GM12878 (cell line): ENCODE measurements around the gene PIWIL4. TPM values are rescaled to one million over a fixed set of nuclear protein-coding genes. Genes with fewer than 3 reads are reported as not detected.
"Not testable (repeated sequence)": the region's sequence is repeated elsewhere in the genome, so short reads cannot be mapped to it uniquely, and the experiment has no call there.

Source experiments
- ATAC-seq: fragments of 200-7000 bp; cut with Tn5 transposase; 3 replicates; pipeline ENCODE4 v1.9.1; 2020; ENCODE audit warnings: mild to moderate bottlenecking, moderate library complexity
- BruUV-seq: library from RNA; stranded (reverse); fragments of 400-500 nt; replicated peaks from 2 replicates; lab custom pipeline; 2021; lab: Mats Ljungman, UMichigan
- CTCF ChIA-PET: fragments of 300-600 bp; sonication (Branson Sonifier 250); formaldehyde crosslinking; extraction: SDS; loops from one replicate; lab custom pipeline; 2021; ENCODE audit warnings: inconsistent platforms; lab: Yijun Ruan, JAX
- POLR2A ChIA-PET: fragments of 350-600 bp; formaldehyde crosslinking; extraction: SDS; loops from one replicate; lab custom pipeline; 2021; ENCODE audit warnings: inconsistent platforms; lab: Charles Lee
- RAD21 ChIA-PET: fragments of 300-600 bp; sonication (Branson Sonifier 250); formaldehyde crosslinking; loops from one replicate; lab custom pipeline; 2023; ENCODE audit warnings: antibody characterized with exemption; ENCODE audit not compliant: unreplicated experiment; lab: Charles Lee
- SMC1A ChIA-PET: fragments of 300-600 bp; sonication (Branson Sonifier 250); formaldehyde crosslinking; loops from one replicate; lab custom pipeline; 2023; ENCODE audit not compliant: unreplicated experiment, uncharacterized antibody; lab: Charles Lee
- DNase-seq: peaks from one replicate; pipeline ENCODE4 v3.0.0-alpha.2; 2011; ENCODE audit warnings: low read depth, low spot score
- FAIRE-seq: peaks from 3 replicates; lab custom pipeline; 2011; peaks lifted over from hg19 to GRCh38; lab: Jason Lieb, UNC
- H2AFZ ChIP-seq: 2 replicates; pipeline ENCODE4 v1.6.0; 2011; ENCODE audit warnings: low read depth, low read length, control low read depth; ENCODE audit not compliant: control insufficient read depth
- H3K27ac ChIP-seq: 2 replicates; pipeline ENCODE4 v1.5.1; 2011; ENCODE audit warnings: control low read depth; ENCODE audit not compliant: control insufficient read depth, insufficient read depth
- H3K27me3 ChIP-seq, 2 experiments: replicated peaks in 1 of 2; 2 replicates each; pipeline versions ENCODE4 v1.6.0 to v1.6.1; 2011; ENCODE audit warnings: low read length in 1 of 2; ENCODE audit not compliant: control insufficient read depth in 2 of 2, insufficient read depth in 2 of 2
- H3K36me3 ChIP-seq, 2 experiments: 2 replicates each; pipeline ENCODE4 v1.5.1; 2011; ENCODE audit warnings: low read length in 1 of 2; ENCODE audit not compliant: control insufficient read depth in 2 of 2, insufficient read depth in 2 of 2
- H3K4me1 ChIP-seq: 2 replicates; pipeline ENCODE4 v1.6.1; 2011; ENCODE audit warnings: mild to moderate bottlenecking, low read length, moderate library complexity, mixed read lengths; ENCODE audit not compliant: control insufficient read depth, insufficient read depth
- H3K4me2 ChIP-seq: 2 replicates; pipeline ENCODE4 v1.6.0; 2011; ENCODE audit warnings: control low read depth; ENCODE audit not compliant: control insufficient read depth, insufficient read depth
- H3K4me3 ChIP-seq: fragments of 200-600 bp; sonication (generic); 2 replicates; pipeline ENCODE4 v1.5.1; 2016
- H3K79me2 ChIP-seq: 2 replicates; pipeline ENCODE4 v1.6.0; 2011; ENCODE audit warnings: low read length; ENCODE audit not compliant: control insufficient read depth, insufficient read depth
- H3K9ac ChIP-seq: 2 replicates; pipeline ENCODE4 v1.8.0; 2011; ENCODE audit warnings: low read length, control low read depth, mixed read lengths; ENCODE audit not compliant: control insufficient read depth, insufficient read depth
- H3K9me3 ChIP-seq: replicated peaks from 3 replicates; pipeline ENCODE4 v1.5.1; 2011; ENCODE audit warnings: mild to moderate bottlenecking, low read length; ENCODE audit not compliant: control insufficient read depth, insufficient read depth
- H4K20me1 ChIP-seq: 2 replicates; pipeline ENCODE4 v1.6.0; 2011; ENCODE audit not compliant: control insufficient read depth, insufficient read depth
- BHLHE40 ChIP-seq, 2 experiments: fragments of 450-650 bp in 1 of 2; IDR thresholded peaks; 2 replicates each; pipeline ENCODE4 v1.6.1; 2011 to 2017; ENCODE audit warnings: low read depth in 2 of 2, borderline replicate concordance in 1 of 2, improper control_type of control experiment in 1 of 2, low read length in 1 of 2, mild to moderate bottlenecking in 1 of 2
- DPF2 ChIP-seq: fragments of 450-650 bp; IDR thresholded peaks from 2 replicates; pipeline ENCODE4 v1.6.1; 2017; ENCODE audit warnings: mild to moderate bottlenecking
- E4F1 ChIP-seq: fragments of 450-650 bp; IDR thresholded peaks from 2 replicates; pipeline ENCODE4 v1.6.1; 2018; ENCODE audit warnings: borderline replicate concordance, mild to moderate bottlenecking; ENCODE audit not compliant: partially characterized antibody
- EZH2 ChIP-seq: IDR thresholded peaks from 2 replicates; pipeline ENCODE4 v1.6.1; 2012; ENCODE audit warnings: low read depth, mild to moderate bottlenecking, control low read depth, inconsistent platforms, low read length, borderline replicate concordance; ENCODE audit not compliant: control insufficient read depth
- IKZF2 ChIP-seq, 2 experiments: fragments of 450-650 bp; IDR thresholded peaks; 2 replicates each; pipeline ENCODE4 v1.6.1; 2017; ENCODE audit warnings: mild to moderate bottlenecking in 2 of 2, moderate library complexity in 2 of 2
- IRF4 ChIP-seq: IDR thresholded peaks from 2 replicates; pipeline ENCODE4 v1.6.1; 2011; ENCODE audit warnings: low read depth, low read length
- MTA2 ChIP-seq: fragments of 450-650 bp; IDR thresholded peaks from 2 replicates; pipeline ENCODE4 v1.6.1; 2016; ENCODE audit warnings: low read depth, mild to moderate bottlenecking, moderate library complexity
- NBN ChIP-seq: fragments of 450-650 bp; IDR thresholded peaks from 2 replicates; pipeline ENCODE4 v1.6.1; 2016
- NR2F1 ChIP-seq: fragments of 450-650 bp; conservative IDR thresholded peaks from 2 replicates; pipeline ENCODE4 v1.6.1; 2017; ENCODE audit warnings: mild to moderate bottlenecking
- RUNX3 ChIP-seq: IDR thresholded peaks from 2 replicates; pipeline ENCODE4 v1.6.1; 2012; ENCODE audit warnings: low read length, inconsistent platforms
- SMARCA5 ChIP-seq: fragments of 450-650 bp; IDR thresholded peaks from 2 replicates; pipeline ENCODE4 v1.6.1; 2017; ENCODE audit warnings: mild to moderate bottlenecking
- STAT1 ChIP-seq: fragments of 450-650 bp; conservative IDR thresholded peaks from 2 replicates; pipeline ENCODE4 v1.6.1; 2014; ENCODE audit warnings: antibody characterized with exemption, mild to moderate bottlenecking
- ZBTB33 ChIP-seq: fragments of 450-650 bp; IDR thresholded peaks from 2 replicates; pipeline ENCODE4 v1.6.1; 2017; ENCODE audit warnings: mild to moderate bottlenecking
- ZNF217 ChIP-seq: fragments of 450-650 bp; IDR thresholded peaks from 2 replicates; pipeline ENCODE4 v1.6.1; 2017; ENCODE audit warnings: antibody characterized with exemption, mild to moderate bottlenecking
- WGBS: methylation state at CpG from one replicate; pipeline ENCODE4 v1.1.6; 2016; ENCODE audit warnings: low lambda C conversion rate; ENCODE audit not compliant: insufficient replicate concordance, insufficient coverage; ENCODE audit errors: missing lambda C conversion rate; 5-methylcytosine and 5-hydroxymethylcytosine counted together
- in situ Hi-C: fragments of 300-500 bp; cut with MboI; formaldehyde crosslinking; loops from 9 replicates; pipeline ENCODE4 v1.14.3; 2018; ENCODE audit warnings: mixed read lengths
- intact Hi-C: fragments of 100-400 bp; cut with micrococcal nuclease; formaldehyde crosslinking; loops from one replicate; pipeline ENCODE4 v1.14.2; 2022; ENCODE audit not compliant: unreplicated experiment
- polyA plus RNA-seq, 11 experiments: library from polyadenylated mRNA; depleted of rRNA in 4 of 11; unstranded in 6 of 11; stranded (reverse) in 5 of 11; fragments of >200 nt; fragmentation: Nextera tagmentation in 4 of 11; fragmentation: Illumina TruSeq in 1 of 11; extraction: Ambion mirVana in 4 of 11; extraction: Trizol in 1 of 11; gene quantifications; 1 replicate in 1 of 11; 2 replicates in 10 of 11; pipeline versions ENCODE4 v1.2.1 to v1.2.3, GENCODE V29; 2011 to 2016; ENCODE audit warnings: inconsistent platforms in 2 of 11, missing spikeins in 2 of 11, low read depth in 1 of 11
- total RNA-seq, 4 experiments: library from RNA; depleted of rRNA in 3 of 4; stranded (reverse); fragments of >200 nt in 3 of 4; fragmentation: Illumina TruSeq in 1 of 4; extraction: Trizol in 1 of 4; gene quantifications; 2 replicates each; pipeline versions ENCODE4 v1.2.1 to v1.2.3, GENCODE V29; 2013 to 2021

The PIWIL4 gene
- total and polyA plus RNA-seq, 10 of the 15 experiments (the other 5 are each of a cell fraction or from before 2014, with no cell fraction given), result 0.23 to 13.3 (median 0.47) TPM

- TF ChIP-seq ZBTB33 (no peak), IRF4 (no peak), STAT1 (no peak), MTA2 (no peak), EZH2 (no peak), E4F1 (no peak)
These were observed 13.2 kb upstream of the PIWIL4 start (continued) for GRCh38 chr11:94553938-94554337.

- in situ Hi-C loops, H3K36me3 ChIP-seq, H3K9ac ChIP-seq, H3K79me2 ChIP-seq, H2AFZ ChIP-seq, H3K4me3 ChIP-seq, H3K27me3 ChIP-seq, DNase-seq, FAIRE-seq, H4K20me1 ChIP-seq, H3K9me3 ChIP-seq, H3K4me2 ChIP-seq, H3K27ac ChIP-seq, BruUV-seq, H3K4me1 ChIP-seq: not testable (repeated sequence)
- peak; percentile 54 for ATAC-seq
- ChIA-PET RAD21 (interaction anchor here (0.9 to 1.9 kb wide), 2 partner anchors 8 to 26 kb away, joined by 4 to 6 read pairs; no protein-coding TSS in a partner anchor), POLR2A (interaction anchor here (0.7 to 1.8 kb wide), 6 partner anchors 9 to 427 kb away, joined by 3 to 4 read pairs (median 3); partner anchors contain the start of gene PANX1), CTCF (interaction anchor here (0.9 to 2.2 kb wide), 7 partner anchors 10 to 47 kb away, joined by 3 to 9 read pairs (median 4); no protein-coding TSS in a partner anchor), SMC1A (interaction anchor here (1.1 to 2.8 kb wide), 15 partner anchors 8 to 47 kb away, joined by 3 to 20 read pairs (median 4); no protein-coding TSS in a partner anchor)
- intact Hi-C loops, result loop anchor here (1.0 kb wide), 1 partner anchor 28 kb away; no protein-coding TSS in a partner anchor
- WGBS, result 35% methylated on average over 8 of the region's 8 CpGs
- TF ChIP-seq MTA2, result peak; percentile 58; the same call in 1 of the 2 replicates
- peak in 1 of 2 experiments; percentile 24; a peak in 1 of 4 replicates for TF ChIP-seq IKZF2 (IDR thresholded peaks at IDR 0.05)
- TF ChIP-seq NBN, result peak; percentile 47; the same call in 1 of the 2 replicates
- peak in 1 of 2 experiments; percentile 67; a peak in 2 of 4 replicates for TF ChIP-seq BHLHE40 (IDR thresholded peaks at IDR 0.05; ENCODE audit: borderline replicate concordance in 1 of 2, low read depth in 2 of 2, low read length in 1 of 2)
- 0 out of 2 replicates have a peak, but pooled peaks have one; percentile 19 for TF ChIP-seq RUNX3
- TF ChIP-seq NR2F1, result peak; percentile 60; the same call in 1 of the 2 replicates
- peak; percentile 92 for TF ChIP-seq ZBTB33
- TF ChIP-seq SMARCA5, result peak; percentile 48; the same call in 1 of the 2 replicates
- 0 out of 2 replicates have a peak, but pooled peaks have one; percentile 38 for TF ChIP-seq DPF2
- TF ChIP-seq ZNF217, result peak; percentile 90
These were observed 11.3 kb upstream of the PIWIL4 start for GRCh38 chr11:94555752-94556329.
